ENCODE measurements around the gene AFTPH. TPM values are rescaled to one million over a fixed set of nuclear protein-coding genes. Genes with fewer than 3 reads are reported as not detected.

Gene AFTPH
- total RNA-seq, 1 experiment from 2014 or later = 13.5 TPM

GRCh38 chr2:64482765-64483504 is 41.2 kb upstream of the AFTPH start:
- Histone ChIP-seq H3K23me2 (ENCODE audit: insufficient read length, low read depth, low read length, poor library complexity, severe bottlenecking) (no peaks in the 10 kb centered on the region), H3K79me1 (ENCODE audit: insufficient read depth, low read depth, low read length, poor library complexity, severe bottlenecking) (no peaks in the 10 kb centered on the region), H2BK120ac (ENCODE audit: low read depth, low read length, poor library complexity, severe bottlenecking) (no peak overlapping the region), H3K27ac (ENCODE audit: insufficient read length, low read depth, low read length) (no peak overlapping the region), H3K27me3 (ENCODE audit: insufficient read depth, low read length) (no peaks in the 10 kb centered on the region), H4K91ac (ENCODE audit: insufficient read length, low read depth, low read length) (no peak overlapping the region), H3K56ac (ENCODE audit: insufficient read length, low read depth, low read length) (no peak overlapping the region), H4K8ac (replicated peaks; ENCODE audit: insufficient read length, low read depth, low read length) (no peak overlapping the region), H2BK20ac (ENCODE audit: low read depth, low read length, poor library complexity, severe bottlenecking) (no peak overlapping the region), H3K23ac (ENCODE audit: insufficient read length, low read depth, low read length) (no peak overlapping the region), H3K4ac (ENCODE audit: low read depth, low read length) (no peak overlapping the region), H3K18ac (ENCODE audit: insufficient read length, low read depth, low read length) (no peak overlapping the region), H3K9ac (ENCODE audit: extremely low read depth, insufficient read length, low read length) (no peak overlapping the region), H2BK5ac (ENCODE audit: insufficient read length, low read length) (no peak overlapping the region), H3K14ac (ENCODE audit: insufficient read depth, low read length) (no peak overlapping the region), H4K5ac (ENCODE audit: insufficient read length, low read depth, low read length) (no peak overlapping the region), H3K4me2 (ENCODE audit: insufficient read depth, insufficient read length, low read length) (no peak overlapping the region), H3T11ph (ENCODE audit: low read length) (no peak overlapping the region), H4K20me1 (ENCODE audit: control insufficient read depth, insufficient read depth, insufficient read length) (no peaks in the 10 kb centered on the region), H2BK12ac (ENCODE audit: insufficient read length, low read depth, low read length) (no peak overlapping the region), H3K4me1 (ENCODE audit: insufficient read depth, low read length) (no peaks in the 10 kb centered on the region; the same call in 1 of the 2 replicates), H3K79me2 (ENCODE audit: insufficient read depth, low read length) (no peaks in the 10 kb centered on the region), H2BK15ac (ENCODE audit: low read depth, low read length) (no peak overlapping the region), H2AK5ac (ENCODE audit: insufficient read length, low read length) (no peak overlapping the region), H2AFZ (ENCODE audit: low read length) (no peak overlapping the region), H3K9me3 (ENCODE audit: control insufficient read depth, low read depth, low read length) (no peaks in the 10 kb centered on the region)
- H3K27me3 Mint-ChIP-seq (ENCODE audit: low read depth) = no peaks in the 10 kb centered on the region; the same call in 1 of the 2 replicates
- H3K4me1 Mint-ChIP-seq = peaks cover 0 to 5% of the 10 kb centered on the region in 2 experiments; a peak in 1 of 4 replicates
- no peaks in the 10 kb centered on the region for H3K36me3 Mint-ChIP-seq (ENCODE audit: insufficient read depth in 1 of 3, low read depth in 3 of 3)
- no peak overlapping the region for H3K4me3 Mint-ChIP-seq
- DNase-seq = no peak
- no peak overlapping the region for H3K27ac Mint-ChIP-seq
- H3K9me3 Mint-ChIP-seq = no peaks in the 10 kb centered on the region
- no CpG with 5 or more reads among the region's 5 CpGs for WGBS (ENCODE audit: extremely low coverage, insufficient read length, low lambda C conversion rate)
- no peak for TF ChIP-seq CTCF (conservative IDR thresholded peaks at IDR 0.05)

Data from H9 (cell line).